GM19455 (cell line): ENCODE measurements around the gene TOP3B.
A peak's percentile ranks its signal among the peaks of the same experiment; 100 is the strongest.
"Not testable (repeated sequence)": the region's sequence is repeated elsewhere in the genome, so short reads cannot be mapped to it uniquely, and the experiment has no call there.

Experiments used
- ATAC-seq: cut with Tn5 transposase; IDR thresholded peaks from one replicate; pipeline ENCODE4 v1.9.1; 2021; ENCODE audit not compliant: unreplicated experiment

Gene TOP3B

GRCh38 chr22:21945453-21946261, 36.9 kb downstream of the TOP3B start:
- no peak for ATAC-seq

GRCh38 chr22:21944871-21945270, 37.7 kb downstream of the TOP3B start:
- ATAC-seq: no peak

DNA sequence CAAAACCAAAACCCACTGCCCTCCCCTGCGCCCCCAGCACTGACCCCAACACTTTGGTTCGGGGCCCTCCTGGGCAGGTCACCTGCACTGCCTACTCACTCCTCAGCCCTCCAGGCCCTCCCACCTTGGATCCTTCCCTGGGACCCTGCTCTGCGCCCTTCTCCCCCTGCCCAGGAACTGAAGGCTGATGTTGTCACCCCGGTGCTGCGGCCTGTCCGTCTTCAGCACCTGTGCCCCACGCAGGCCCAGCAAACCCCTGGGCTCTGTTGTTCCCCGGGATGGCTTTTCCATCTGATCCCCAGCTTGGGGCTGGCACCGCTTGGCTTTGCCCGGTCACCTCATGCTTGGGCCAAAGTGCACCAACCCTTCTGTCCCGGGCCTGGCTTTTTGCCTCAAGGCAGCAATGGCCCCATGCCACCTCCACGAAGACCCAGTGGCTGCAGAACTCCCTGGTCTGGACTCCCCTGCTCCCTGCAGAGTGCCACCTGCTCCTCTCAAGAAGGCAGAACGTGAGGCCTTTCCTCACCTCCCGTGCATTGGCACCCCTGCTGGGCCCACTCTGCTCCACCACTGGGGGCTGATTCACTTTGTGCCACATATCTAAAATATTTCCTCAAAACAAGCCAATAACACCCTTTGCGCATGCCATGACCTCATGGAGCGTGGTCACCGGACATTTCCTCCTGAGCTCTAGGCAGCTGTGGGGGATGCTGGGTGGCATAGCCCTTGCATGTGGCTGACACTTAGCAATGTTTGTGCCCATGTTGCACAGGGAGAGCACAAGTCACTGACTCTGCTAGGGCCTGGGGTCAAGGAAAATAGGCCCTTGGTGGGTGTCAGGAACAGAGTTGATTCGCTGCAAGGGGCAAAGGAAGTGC, 38.8 kb downstream of the TOP3B start:
- ATAC-seq: no peak

GRCh38 chr22:21942407-21943343, 39.9 kb downstream of the TOP3B start:
- ATAC-seq: no peak

- no peak for ATAC-seq
Observed at GRCh38 chr22:21941921-21942320, 40.7 kb downstream of the TOP3B start.

- no peak for ATAC-seq
Observed at GRCh38 chr22:21940521-21940920, 42.1 kb downstream of the TOP3B start.

DNA sequence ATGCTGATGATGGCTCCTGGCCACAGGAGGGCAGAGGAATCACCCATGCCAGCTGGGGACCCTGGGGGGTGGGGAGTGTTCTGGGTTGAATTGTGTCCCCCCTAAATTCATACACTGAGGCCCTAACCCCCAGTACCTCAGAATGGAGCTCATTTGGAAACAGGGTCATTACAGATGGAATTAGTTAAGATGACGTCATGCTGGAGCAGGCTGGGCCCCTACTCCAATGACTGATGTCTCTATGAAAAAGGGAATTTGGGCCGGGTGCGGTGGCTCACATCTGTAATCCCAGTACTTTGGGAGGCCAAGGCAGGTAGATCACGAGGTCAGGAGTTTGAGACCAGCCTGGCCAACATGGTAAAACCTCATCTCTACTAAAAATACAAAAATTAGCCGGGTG, 42.7 kb downstream of the TOP3B start:
- ATAC-seq: not testable (repeated sequence)

- ATAC-seq: no peak
Observed at GRCh38 chr22:21939461-21939913, 43.1 kb downstream of the TOP3B start.

- no peak for ATAC-seq
Observed at GRCh38 chr22:21938906-21939305, 43.7 kb downstream of the TOP3B start.

DNA sequence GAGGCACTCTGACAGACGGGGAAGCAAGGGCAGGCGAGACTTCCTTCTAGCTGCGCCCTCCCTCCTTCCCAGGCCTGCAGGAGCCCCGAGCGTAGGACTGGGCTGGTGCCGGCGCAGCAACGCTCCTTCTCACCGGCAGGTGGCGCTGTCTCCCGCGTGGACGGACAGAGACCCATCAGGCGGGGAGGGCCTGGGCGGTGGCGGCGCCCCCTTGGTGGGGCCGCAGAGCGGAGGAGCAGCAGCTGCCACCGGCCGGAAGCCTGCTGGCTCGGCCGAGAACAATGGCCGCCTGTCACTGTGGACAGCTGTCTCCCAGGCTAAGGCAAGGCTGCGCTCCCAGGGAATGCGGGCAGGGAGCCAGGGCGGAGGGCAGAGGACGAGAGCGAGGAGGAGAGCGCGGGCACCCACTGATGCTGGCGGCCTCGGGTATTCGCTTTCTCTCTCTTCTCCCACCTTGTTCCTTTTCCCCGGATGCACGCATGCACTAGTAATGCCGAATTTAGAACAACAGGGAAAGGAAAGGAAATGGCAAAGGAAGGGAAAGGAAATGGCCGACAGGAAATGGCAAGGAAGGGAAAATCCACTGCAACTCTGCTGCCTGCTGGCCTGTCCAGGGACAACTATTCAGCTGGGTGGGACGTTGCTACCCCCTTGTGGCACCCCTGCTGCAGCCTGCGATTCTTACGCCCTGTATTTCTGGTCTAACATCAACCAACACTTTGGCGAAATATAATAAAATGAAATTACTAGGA, 44.3 kb downstream of the TOP3B start:
- ATAC-seq: peak; percentile 84

GRCh38 chr22:21937821-21938070, 44.8 kb downstream of the TOP3B start:
- no peak for ATAC-seq

GRCh38 chr22:21937041-21937820, 45.4 kb downstream of the TOP3B start:
- no peak for ATAC-seq

GRCh38 chr22:21936151-21936775, 46.3 kb downstream of the TOP3B start:
- ATAC-seq: no peak

DNA sequence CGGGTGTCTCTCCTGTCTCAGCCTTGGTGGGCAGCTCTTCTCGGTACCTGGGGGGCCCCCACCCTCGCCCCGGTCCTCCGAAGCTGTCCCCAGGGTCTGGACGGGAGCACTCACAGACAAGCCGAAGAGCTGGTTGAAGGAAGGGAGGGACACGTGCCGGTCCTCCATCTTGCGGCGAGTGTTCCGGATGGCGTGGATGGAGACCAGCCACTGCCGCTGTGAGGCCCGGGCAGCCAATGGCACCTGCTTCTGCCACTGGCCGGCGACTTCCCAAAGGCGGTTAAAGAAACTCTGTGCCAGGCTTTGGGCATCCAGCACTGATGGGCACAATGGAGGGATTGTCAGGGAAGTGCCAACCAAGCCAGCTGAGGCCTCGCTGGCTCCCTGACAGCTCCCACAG, 48.7 kb downstream of the TOP3B start:
- ATAC-seq: no peak

- ATAC-seq: no peak
Observed at GRCh38 chr22:21933413-21933812, 49.2 kb downstream of the TOP3B start.

DNA sequence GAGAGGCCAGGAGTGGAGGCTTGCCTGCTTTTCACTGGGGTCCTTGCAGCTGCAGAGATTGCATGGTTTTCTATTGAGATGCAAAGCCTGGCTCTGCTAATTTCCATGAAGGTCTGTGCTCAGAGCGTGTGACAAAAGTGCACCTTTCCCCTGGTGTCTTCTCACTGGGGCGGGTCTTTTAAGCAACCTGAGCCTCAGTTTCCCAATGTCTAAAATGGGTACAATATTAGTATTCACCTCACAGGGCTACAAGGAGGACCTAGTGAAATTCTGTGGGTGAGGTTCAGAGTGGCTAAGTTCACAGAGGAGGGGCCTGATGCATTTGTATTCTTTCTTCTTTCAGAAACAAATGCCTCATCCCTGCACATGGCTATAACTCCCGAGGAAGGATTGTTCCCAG, 50.2 kb downstream of the TOP3B start:
- ATAC-seq: no peak

GRCh38 chr22:21931056-21931455, 51.5 kb downstream of the TOP3B start:
- no peak for ATAC-seq

- ATAC-seq: no peak
Observed at GRCh38 chr22:21929253-21929652, 53.3 kb downstream of the TOP3B start.

GRCh38 chr22:21928048-21928447, 54.5 kb downstream of the TOP3B start:
- ATAC-seq: no peak
